SK-N-SH (cell line): Measurements from ENCODE around the gene PROK2. TPM values are rescaled to one million over a fixed set of nuclear protein-coding genes. Genes with fewer than 3 reads are reported as not detected.

ENCODE experiments used
- CTCF ChIA-PET: fragments of 300-600, 350-600 bp; formaldehyde crosslinking; extraction: SDS; loops from one replicate; lab custom pipeline; 2021; lab: Yijun Ruan, JAX
- POLR2A ChIA-PET: fragments of 350-600 bp; sonication (Branson Sonifier 250); formaldehyde crosslinking; extraction: SDS; loops from one replicate; lab custom pipeline; 2020; ENCODE audit warnings: antibody characterized with exemption, inconsistent platforms; lab: Yijun Ruan, JAX
- DNase-seq: peaks from one replicate; pipeline ENCODE4 v3.0.0; 2012
- H2AFZ ChIP-seq: fragments of 200-600 bp; sonication (generic); 2 replicates; pipeline ENCODE4 v1.8.1; 2016; ENCODE audit warnings: antibody characterized with exemption, mild to moderate bottlenecking, low read depth
- H3F3A ChIP-seq: fragments of 200-600 bp; sonication (generic); replicated peaks from 2 replicates; pipeline ENCODE3; 2016; ENCODE audit warnings: antibody characterized with exemption, mild to moderate bottlenecking; ENCODE audit not compliant: insufficient read depth
- H3K27ac ChIP-seq, 2 experiments: fragments of 200-500 bp in 1 of 2; fragments of 200-600 bp in 1 of 2; sonication (Bioruptor generic) in 1 of 2; sonication (generic), shearing (Covaris generic) in 1 of 2; 2 replicates each; pipeline versions ENCODE4 v1.5.1 to v1.6.1; 2014 to 2016; ENCODE audit warnings: low read depth in 2 of 2, inconsistent platforms in 1 of 2, low read length in 1 of 2, mild to moderate bottlenecking in 1 of 2, mixed read lengths in 1 of 2
- H3K27me3 ChIP-seq: fragments of 200-600 bp; sonication (generic), shearing (Covaris generic); 2 replicates; pipeline ENCODE4 v1.6.1; 2016; ENCODE audit warnings: mixed run types; ENCODE audit not compliant: insufficient read depth
- H3K36me3 ChIP-seq, 2 experiments: fragments of 200-500 bp in 1 of 2; fragments of 200-600 bp in 1 of 2; sonication (Bioruptor generic) in 1 of 2; sonication (generic) in 1 of 2; replicated peaks in 1 of 2; 2 replicates each; pipeline versions ENCODE3 to v1.5.1; 2014 to 2016; ENCODE audit warnings: low read length in 1 of 2, mild to moderate bottlenecking in 1 of 2; ENCODE audit not compliant: insufficient read depth in 2 of 2, control insufficient read depth in 1 of 2
- H3K4me1 ChIP-seq, 2 experiments: fragments of 200-500 bp in 1 of 2; fragments of 200-600 bp in 1 of 2; sonication (Bioruptor generic) in 1 of 2; sonication (generic), shearing (Covaris generic) in 1 of 2; 2 replicates each; pipeline versions ENCODE4 v1.5.1 to v1.6.1; 2014 to 2016; ENCODE audit warnings: low read depth in 1 of 2, low read length in 1 of 2, mixed run types in 1 of 2; ENCODE audit not compliant: insufficient read depth in 2 of 2, control insufficient read depth in 1 of 2
- H3K4me2 ChIP-seq: fragments of 200-600 bp; sonication (generic), shearing (Covaris generic); 2 replicates; pipeline ENCODE4 v1.6.1; 2017; ENCODE audit warnings: mixed run types
- H3K4me3 ChIP-seq, 2 experiments: fragments of 200-500 bp in 1 of 2; fragments of 200-600 bp in 1 of 2; sonication (Bioruptor generic) in 1 of 2; sonication (generic), shearing (Covaris generic) in 1 of 2; 2 replicates each; pipeline versions ENCODE4 v1.5.1 to v1.8.1; 2014 to 2016; ENCODE audit warnings: low read depth in 2 of 2, inconsistent platforms in 1 of 2, low read length in 1 of 2, mild to moderate bottlenecking in 1 of 2, mixed read lengths in 1 of 2, moderate library complexity in 1 of 2
- H3K79me2 ChIP-seq: fragments of 200-600 bp; sonication (generic); 2 replicates; pipeline ENCODE4 v1.8.1; 2017; ENCODE audit warnings: mild to moderate bottlenecking; ENCODE audit not compliant: insufficient read depth
- H3K9ac ChIP-seq: fragments of 200-600 bp; sonication (generic); 2 replicates; pipeline ENCODE4 v1.6.1; 2017; ENCODE audit warnings: mixed run types
- H3K9me2 ChIP-seq: fragments of 200-600 bp; sonication (generic); 2 replicates; pipeline ENCODE4 v1.6.1; 2017; ENCODE audit warnings: mixed run types
- H3K9me3 ChIP-seq: fragments of 200-600 bp; sonication (generic); 2 replicates; pipeline ENCODE4 v1.6.1; 2017; ENCODE audit warnings: mixed run types, mild to moderate bottlenecking, moderate library complexity
- H4K20me1 ChIP-seq: fragments of 200-600 bp; sonication (generic); 2 replicates; pipeline ENCODE4 v1.6.1; 2017; ENCODE audit warnings: mild to moderate bottlenecking, mixed run types; ENCODE audit not compliant: insufficient read depth
- CHD2 ChIP-seq: fragments of 150-350 bp; IDR thresholded peaks from 2 replicates; pipeline ENCODE4 v1.6.1; 2018; ENCODE audit warnings: low read length; ENCODE audit not compliant: partially characterized antibody
- CTCF ChIP-seq: fragments of 200-600 bp; sonication (generic); IDR thresholded peaks from 2 replicates; pipeline ENCODE4 v1.6.1; 2017; ENCODE audit warnings: antibody characterized with exemption, mild to moderate bottlenecking, moderate library complexity
- EZH2phosphoT487 ChIP-seq: fragments of 200-600 bp; sonication (generic); IDR thresholded peaks from 2 replicates; pipeline ENCODE4 v1.6.1; 2017; ENCODE audit warnings: low read depth, mixed run types, mild to moderate bottlenecking, antibody characterized with exemption, moderate library complexity, borderline replicate concordance
- FOSL2 ChIP-seq: IDR thresholded peaks from 2 replicates; pipeline ENCODE4 v1.4.0; 2012; ENCODE audit warnings: low read depth, mild to moderate bottlenecking, moderate library complexity, borderline replicate concordance
- FOXJ3 ChIP-seq: sonication (generic); formaldehyde crosslinking; IDR thresholded peaks from 2 replicates; pipeline ENCODE4 v1.5.1; 2020; ENCODE audit warnings: mild to moderate bottlenecking, missing genetic modification reagents
- GABPA ChIP-seq: IDR thresholded peaks from 2 replicates; pipeline ENCODE4 v1.4.0; 2012; ENCODE audit warnings: low read depth, mild to moderate bottlenecking
- GATA2 ChIP-seq: sonication (generic); formaldehyde crosslinking; IDR thresholded peaks from 2 replicates; pipeline ENCODE4 v1.5.0; 2020; ENCODE audit warnings: mild to moderate bottlenecking, missing genetic modification reagents
- IRF3 ChIP-seq: fragments of 150-350 bp; IDR thresholded peaks from 2 replicates; pipeline ENCODE4 v1.6.1; 2016; ENCODE audit warnings: mild to moderate bottlenecking, low read depth, low read length
- NRF1 ChIP-seq: IDR thresholded peaks from 2 replicates; pipeline ENCODE4 v1.6.1; 2012; ENCODE audit warnings: low read depth, mild to moderate bottlenecking, low read length
- POLR2AphosphoS5 ChIP-seq: IDR thresholded peaks from 2 replicates; pipeline ENCODE4 v1.6.1; 2012; ENCODE audit warnings: low read depth, low read length
- RAD21 ChIP-seq: IDR thresholded peaks from 2 replicates; pipeline ENCODE4 v1.6.1; 2012; ENCODE audit warnings: mild to moderate bottlenecking, low read length
- RCOR1 ChIP-seq: fragments of 150-350 bp; IDR thresholded peaks from 2 replicates; pipeline ENCODE4 v1.6.1; 2017; ENCODE audit warnings: antibody characterized with exemption, low read length
- RFX5 ChIP-seq: IDR thresholded peaks from 2 replicates; pipeline ENCODE4 v1.6.1; 2012; ENCODE audit warnings: mild to moderate bottlenecking, improper control_type of control experiment, low read length
- SMC3 ChIP-seq: IDR thresholded peaks from 2 replicates; pipeline ENCODE4 v1.6.1; 2012; ENCODE audit warnings: low read depth, low read length, improper control_type of control experiment
- TEAD4 ChIP-seq: IDR thresholded peaks from 2 replicates; pipeline ENCODE4 v1.4.0; 2012; ENCODE audit warnings: mild to moderate bottlenecking, borderline replicate concordance; ENCODE audit not compliant: insufficient read depth
- USF2 ChIP-seq: fragments of 150-350 bp; IDR thresholded peaks from 2 replicates; pipeline ENCODE4 v1.6.1; 2017; ENCODE audit warnings: antibody characterized with exemption, low read length, low read depth, borderline replicate concordance
- WGBS: methylation state at CpG from one replicate; pipeline ENCODE4 v1.1.6; 2017; ENCODE audit warnings: low lambda C conversion rate; 5-methylcytosine and 5-hydroxymethylcytosine counted together
- polyA plus RNA-seq, 3 experiments: library from polyadenylated mRNA; depleted of rRNA; stranded (reverse); fragments of >200 nt; gene quantifications; 2 replicates each; pipeline ENCODE4 v1.2.3, GENCODE V29; 2012
- TF ChIP-seq, protein P1 (sequence below): IDR thresholded peaks from 2 replicates; pipeline ENCODE4 v1.4.0; 2012; ENCODE audit warnings: low read depth

PROK2 gene
- polyA plus RNA-seq, 1 of the 3 experiments (the other 2 are of a cell fraction): not detected

GRCh38 chr3:71810056-71810455 lies 25.1 kb upstream of the PROK2 start (continued):
- no peak for TF ChIP-seq USF2
- TF ChIP-seq RCOR1: no peak
- no peak for TF ChIP-seq GABPA
- no peak for TF ChIP-seq GATA2
- TF ChIP-seq, protein P1, sequence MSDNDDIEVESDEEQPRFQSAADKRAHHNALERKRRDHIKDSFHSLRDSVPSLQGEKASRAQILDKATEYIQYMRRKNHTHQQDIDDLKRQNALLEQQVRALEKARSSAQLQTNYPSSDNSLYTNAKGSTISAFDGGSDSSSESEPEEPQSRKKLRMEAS: no peak
- TF ChIP-seq NRF1: no peak
- no peak for TF ChIP-seq IRF3
- TF ChIP-seq, all 33 proteins: peak for 0

- Histone ChIP-seq H3K36me3 (no peaks in the 10 kb centered on the region), H2AFZ (no peak overlapping the region), H3K4me1 (no peaks in the 10 kb centered on the region), H4K20me1 (no peaks in the 10 kb centered on the region), H3K4me2 (no peak overlapping the region), H3K27ac (no peak overlapping the region), H3K9me3 (no peaks in the 10 kb centered on the region), H3F3A (no peaks in the 10 kb centered on the region), H3K9ac (no peak overlapping the region), H3K27me3 (no peaks in the 10 kb centered on the region), H3K79me2 (no peaks in the 10 kb centered on the region), H3K9me2 (no peaks in the 10 kb centered on the region), H3K4me3 (no peak overlapping the region)
- WGBS: 46% methylated on average over 6 of the region's 6 CpGs
- no peak for DNase-seq
- no peak for TF ChIP-seq RCOR1
- TF ChIP-seq EZH2phosphoT487: no peak
- TF ChIP-seq SMC3: no peak
- no peak for TF ChIP-seq POLR2AphosphoS5
- TF ChIP-seq RFX5: no peak
- TF ChIP-seq IRF3: no peak
- no peak for TF ChIP-seq RAD21
- no peak for TF ChIP-seq FOXJ3 (CRISPR knock-in tag)
- TF ChIP-seq USF2: no peak
- TF ChIP-seq CHD2: no peak
- TF ChIP-seq TEAD4: no peak
- TF ChIP-seq FOSL2: no peak
- TF ChIP-seq CTCF: no peak
- ChIA-PET POLR2A (no interaction called here), CTCF (interaction anchor here (0.6 kb wide), 1 partner anchor 1701 kb away, joined by 3 read pairs; no protein-coding TSS in a partner anchor)
Observed at GRCh38 chr3:71809321-71810026, 24.5 kb upstream of the PROK2 start.
